ENCODE results near the gene MRNIP.

DNA sequence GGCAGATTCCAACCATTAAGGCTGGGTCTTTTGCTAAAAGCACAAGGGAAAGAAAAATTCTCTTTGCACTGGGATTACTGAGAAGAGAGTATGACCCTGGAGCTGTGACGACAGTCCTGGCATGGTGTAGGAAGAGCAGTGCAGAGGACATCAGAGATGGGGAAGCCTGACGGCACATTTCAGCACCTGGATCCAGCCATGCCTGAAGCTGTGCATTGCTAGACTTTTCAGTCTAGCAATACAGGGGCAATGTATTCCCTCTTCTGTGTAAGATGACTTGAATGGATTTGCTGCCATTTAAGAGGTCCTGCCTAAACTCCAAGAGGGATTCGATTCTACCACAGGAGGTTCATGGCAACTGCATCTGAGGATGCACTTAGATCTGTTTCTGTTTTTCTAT, 12.3 kb upstream of the MRNIP start:
- TF ChIP-seq, protein P1, sequence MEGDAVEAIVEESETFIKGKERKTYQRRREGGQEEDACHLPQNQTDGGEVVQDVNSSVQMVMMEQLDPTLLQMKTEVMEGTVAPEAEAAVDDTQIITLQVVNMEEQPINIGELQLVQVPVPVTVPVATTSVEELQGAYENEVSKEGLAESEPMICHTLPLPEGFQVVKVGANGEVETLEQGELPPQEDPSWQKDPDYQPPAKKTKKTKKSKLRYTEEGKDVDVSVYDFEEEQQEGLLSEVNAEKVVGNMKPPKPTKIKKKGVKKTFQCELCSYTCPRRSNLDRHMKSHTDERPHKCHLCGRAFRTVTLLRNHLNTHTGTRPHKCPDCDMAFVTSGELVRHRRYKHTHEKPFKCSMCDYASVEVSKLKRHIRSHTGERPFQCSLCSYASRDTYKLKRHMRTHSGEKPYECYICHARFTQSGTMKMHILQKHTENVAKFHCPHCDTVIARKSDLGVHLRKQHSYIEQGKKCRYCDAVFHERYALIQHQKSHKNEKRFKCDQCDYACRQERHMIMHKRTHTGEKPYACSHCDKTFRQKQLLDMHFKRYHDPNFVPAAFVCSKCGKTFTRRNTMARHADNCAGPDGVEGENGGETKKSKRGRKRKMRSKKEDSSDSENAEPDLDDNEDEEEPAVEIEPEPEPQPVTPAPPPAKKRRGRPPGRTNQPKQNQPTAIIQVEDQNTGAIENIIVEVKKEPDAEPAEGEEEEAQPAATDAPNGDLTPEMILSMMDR (conservative IDR thresholded peaks at IDR 0.05; ENCODE audit: low read depth, low read length), result no peak
- TF ChIP-seq RAD21 (IDR thresholded peaks at IDR 0.05; ENCODE audit: low read length), result no peak
- no peak for TF ChIP-seq MAZ (IDR thresholded peaks at IDR 0.05; ENCODE audit: borderline replicate concordance, low read depth, low read length)
- TF ChIP-seq BHLHE40 (IDR thresholded peaks at IDR 0.05; ENCODE audit: low read depth, low read length), result no peak
- no peak for TF ChIP-seq NFE2L2 (IDR thresholded peaks at IDR 0.05; ENCODE audit: low read depth, low read length)
- TF ChIP-seq POLR2A (IDR thresholded peaks at IDR 0.05; ENCODE audit: low read depth, low read length), result no peak
- no peak for TF ChIP-seq MAFK (IDR thresholded peaks at IDR 0.05; ENCODE audit: low read depth, low read length)
- TF ChIP-seq RCOR1 (IDR thresholded peaks at IDR 0.05; ENCODE audit: insufficient replicate concordance, low read length), result no peak
- no peak for TF ChIP-seq SMC3 (IDR thresholded peaks at IDR 0.05; ENCODE audit: low read depth, low read length)
- TF ChIP-seq, protein P2, sequence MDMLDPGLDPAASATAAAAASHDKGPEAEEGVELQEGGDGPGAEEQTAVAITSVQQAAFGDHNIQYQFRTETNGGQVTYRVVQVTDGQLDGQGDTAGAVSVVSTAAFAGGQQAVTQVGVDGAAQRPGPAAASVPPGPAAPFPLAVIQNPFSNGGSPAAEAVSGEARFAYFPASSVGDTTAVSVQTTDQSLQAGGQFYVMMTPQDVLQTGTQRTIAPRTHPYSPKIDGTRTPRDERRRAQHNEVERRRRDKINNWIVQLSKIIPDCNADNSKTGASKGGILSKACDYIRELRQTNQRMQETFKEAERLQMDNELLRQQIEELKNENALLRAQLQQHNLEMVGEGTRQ (IDR thresholded peaks at IDR 0.05; ENCODE audit: low read depth, low read length), result no peak

Data from IMR-90 (cell line).